GM19240 (cell line): ENCODE results near the gene ZNF408.
"Not testable (repeated sequence)": the region's sequence is repeated elsewhere in the genome, so short reads cannot be mapped to it uniquely, and the experiment has no call there.

Source experiments
- DNase-seq: peaks from one replicate; pipeline ENCODE4 v3.0.0; 2011; ENCODE audit warnings: low spot score; ENCODE audit not compliant: insufficient read length

Gene ZNF408

DNA sequence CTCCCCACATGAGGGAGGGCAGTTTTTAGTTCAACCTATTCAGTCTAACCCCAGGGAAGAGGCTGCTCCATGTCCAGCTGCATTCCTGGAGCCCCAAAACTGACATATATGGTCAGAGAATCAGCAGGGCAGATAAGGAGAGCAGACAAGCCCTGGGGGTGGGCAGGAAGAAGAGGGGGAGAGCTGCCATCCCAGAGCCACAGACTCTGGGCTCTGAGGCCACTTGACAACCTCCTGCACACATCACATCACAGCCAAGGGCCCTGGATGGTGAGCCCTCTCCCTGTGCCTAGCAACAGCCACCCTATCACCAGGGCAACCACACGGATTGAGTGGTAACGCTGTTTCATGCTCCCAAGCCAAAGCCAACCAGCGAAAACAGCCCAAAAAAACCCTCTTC, 3.5 kb upstream of the ZNF408 start:
- DNase-seq = no peak

DNA sequence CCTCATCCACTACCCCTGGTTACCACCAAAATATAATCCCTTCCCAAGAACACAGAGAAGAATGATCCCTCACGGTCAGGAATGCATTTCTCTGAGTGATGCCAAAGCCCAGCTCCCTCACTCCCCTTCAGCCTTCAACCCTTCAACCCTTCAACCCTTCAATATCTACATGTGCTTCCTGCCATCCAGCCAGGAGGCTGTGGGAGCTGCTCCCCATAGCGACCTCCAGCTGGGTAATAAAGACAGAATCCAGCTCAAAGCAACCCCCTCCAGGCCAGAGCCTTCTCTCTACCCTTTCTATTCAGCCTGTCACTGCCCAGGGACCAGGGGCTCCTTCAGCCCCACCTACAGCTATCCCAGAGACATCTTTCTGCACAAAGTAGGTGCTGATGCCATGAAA, 3.1 kb upstream of the ZNF408 start:
- no peak for DNase-seq

DNA sequence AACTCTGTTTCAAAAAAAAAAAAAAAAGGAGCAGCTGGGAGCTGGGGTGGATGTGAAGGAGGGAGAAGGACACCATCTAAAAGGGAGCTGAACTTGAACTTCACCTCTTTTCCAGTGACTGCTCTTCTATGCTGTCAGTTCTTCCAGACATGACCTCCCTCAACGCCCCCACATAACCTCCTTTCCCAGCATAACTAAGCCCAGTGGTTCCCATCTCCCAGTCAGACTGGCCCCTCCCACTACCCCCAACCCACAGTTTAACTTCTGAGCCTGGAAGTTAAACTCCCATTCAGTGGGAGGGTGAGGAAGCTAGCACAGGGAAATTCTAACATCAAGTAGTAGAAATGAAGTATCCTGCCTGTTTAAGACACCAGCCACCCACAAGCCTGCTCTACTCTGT, 2.2 kb upstream of the ZNF408 start:
- no peak for DNase-seq

DNA sequence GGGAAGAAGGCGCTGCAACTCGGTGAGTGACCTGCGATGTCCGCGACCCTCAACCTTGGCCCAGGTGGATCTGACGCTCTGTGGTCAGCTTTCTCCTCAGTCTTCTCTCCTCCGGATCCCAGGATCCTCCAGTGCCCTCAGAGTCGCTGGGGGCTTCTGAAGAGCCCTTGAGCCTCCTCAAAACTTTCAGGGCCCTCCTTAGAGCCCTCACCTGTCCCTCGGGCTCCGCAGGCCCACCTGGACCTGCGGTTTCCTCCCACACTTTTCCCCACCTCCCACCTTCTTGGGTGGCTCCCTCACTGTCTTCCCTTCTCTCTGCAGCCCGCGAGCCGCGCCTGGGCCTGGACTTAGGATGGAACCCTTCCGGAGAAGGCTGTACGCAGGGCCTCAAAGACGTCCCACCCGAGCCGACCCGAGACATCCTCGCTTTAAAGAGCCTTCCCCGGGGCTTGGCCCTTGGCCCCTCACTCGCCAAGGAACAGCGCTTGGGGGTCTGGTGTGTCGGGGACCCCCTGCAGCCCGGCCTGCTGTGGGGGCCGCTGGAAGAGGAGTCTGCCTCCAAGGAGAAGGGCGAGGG, 335 bp downstream of the ZNF408 start:
- no peak for DNase-seq

DNA sequence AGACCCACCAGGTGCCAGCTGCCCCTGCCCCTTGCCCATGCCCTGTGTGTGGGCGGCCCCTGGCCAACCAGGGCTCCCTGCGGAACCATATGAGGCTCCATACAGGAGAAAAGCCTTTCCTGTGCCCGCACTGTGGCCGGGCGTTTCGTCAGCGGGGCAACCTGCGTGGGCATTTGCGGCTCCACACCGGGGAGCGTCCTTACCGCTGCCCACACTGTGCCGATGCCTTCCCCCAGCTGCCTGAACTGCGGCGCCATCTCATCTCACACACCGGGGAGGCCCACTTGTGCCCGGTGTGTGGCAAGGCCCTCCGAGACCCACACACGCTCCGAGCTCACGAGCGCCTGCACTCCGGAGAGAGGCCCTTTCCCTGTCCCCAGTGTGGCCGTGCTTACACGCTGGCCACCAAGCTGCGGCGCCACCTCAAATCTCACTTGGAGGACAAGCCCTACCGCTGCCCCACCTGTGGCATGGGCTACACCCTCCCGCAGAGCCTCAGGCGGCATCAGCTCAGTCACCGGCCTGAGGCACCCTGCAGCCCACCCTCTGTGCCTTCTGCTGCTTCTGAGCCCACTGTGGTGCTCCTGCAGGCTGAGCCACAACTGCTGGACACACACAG, 4.3 kb downstream of the ZNF408 start:
- DNase-seq = no peak

DNA sequence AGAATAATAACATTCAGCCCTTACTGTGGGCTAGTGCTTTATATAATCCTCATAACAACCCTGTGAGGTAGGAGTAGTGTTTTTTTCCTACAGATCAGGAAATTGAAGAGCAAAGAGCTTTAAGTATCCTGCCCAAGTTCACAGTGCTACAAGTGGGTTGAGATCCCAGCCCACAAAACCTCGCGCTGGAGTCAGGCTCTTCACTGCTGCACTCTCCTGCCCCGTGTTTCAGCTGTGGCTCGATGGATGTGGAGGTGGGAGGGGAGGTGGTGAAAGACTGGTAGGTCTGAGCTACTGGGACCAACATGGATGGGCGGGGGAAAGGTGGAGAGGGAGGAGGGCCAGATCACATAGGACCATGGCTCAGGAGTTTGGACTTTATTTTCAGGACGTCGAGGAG, 6.1 kb downstream of the ZNF408 start:
- DNase-seq = no peak

DNA sequence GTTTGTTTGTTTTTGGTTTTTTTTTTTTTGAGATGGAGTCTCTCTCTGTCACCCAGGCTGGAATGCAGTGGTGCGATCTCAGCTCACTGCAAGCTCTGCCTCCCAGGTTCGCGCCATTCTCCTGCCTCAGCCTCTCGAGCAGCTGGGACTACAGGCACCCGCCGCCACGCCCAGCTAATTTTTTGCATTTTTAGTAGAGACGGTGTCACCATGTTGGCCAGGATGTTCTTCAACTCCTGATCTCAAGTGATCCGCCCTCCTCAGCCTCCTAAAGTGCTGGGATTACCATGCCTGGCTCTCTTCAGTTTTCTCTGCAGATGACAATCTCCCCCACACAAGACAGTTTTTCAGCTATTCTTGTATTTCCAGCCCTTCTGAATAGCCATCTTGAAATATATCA, 8.5 kb downstream of the ZNF408 start:
- DNase-seq = not testable (repeated sequence)

DNA sequence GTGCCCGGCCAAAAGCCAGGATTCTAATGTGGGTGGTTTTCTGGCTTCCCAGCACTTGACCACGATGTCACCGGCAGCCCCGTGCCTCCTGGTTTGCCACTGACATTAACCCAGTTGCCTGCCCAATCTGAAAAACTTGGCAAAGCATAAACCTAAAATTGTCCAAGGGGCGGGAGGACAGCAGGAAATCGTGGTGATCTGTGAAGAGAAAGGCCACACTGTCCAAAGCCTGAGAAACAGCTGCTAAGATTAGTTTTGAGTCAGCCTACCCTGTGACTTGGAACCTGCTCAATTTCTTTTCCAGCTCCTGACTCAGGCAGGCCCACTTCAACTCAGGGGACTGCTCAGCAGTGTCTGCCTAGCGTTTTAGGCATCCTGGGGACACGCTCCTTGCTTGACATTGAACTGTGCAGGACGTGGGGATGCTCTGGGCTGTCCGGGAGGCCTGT, 10.0 kb downstream of the ZNF408 start:
- DNase-seq = no peak

DNA sequence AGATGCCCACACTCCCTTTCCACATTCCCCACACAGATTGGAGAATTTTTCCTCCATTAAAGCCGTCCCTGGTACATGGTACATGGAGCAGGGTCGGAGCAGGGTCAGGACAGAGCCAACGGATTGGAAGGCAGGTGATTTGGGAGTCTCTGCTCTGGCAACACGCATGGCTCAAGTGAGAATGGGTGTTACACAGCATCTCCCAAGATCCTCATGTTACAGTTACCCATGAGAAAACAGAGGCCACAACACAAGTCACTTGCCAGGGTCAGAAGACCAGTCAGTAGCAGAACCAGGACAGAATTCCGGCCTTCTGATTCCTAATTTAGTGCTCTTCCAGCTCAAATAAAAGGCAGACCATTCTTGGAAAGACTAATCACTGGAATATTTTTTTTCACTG, 10.5 kb downstream of the ZNF408 start:
- no peak for DNase-seq

DNA sequence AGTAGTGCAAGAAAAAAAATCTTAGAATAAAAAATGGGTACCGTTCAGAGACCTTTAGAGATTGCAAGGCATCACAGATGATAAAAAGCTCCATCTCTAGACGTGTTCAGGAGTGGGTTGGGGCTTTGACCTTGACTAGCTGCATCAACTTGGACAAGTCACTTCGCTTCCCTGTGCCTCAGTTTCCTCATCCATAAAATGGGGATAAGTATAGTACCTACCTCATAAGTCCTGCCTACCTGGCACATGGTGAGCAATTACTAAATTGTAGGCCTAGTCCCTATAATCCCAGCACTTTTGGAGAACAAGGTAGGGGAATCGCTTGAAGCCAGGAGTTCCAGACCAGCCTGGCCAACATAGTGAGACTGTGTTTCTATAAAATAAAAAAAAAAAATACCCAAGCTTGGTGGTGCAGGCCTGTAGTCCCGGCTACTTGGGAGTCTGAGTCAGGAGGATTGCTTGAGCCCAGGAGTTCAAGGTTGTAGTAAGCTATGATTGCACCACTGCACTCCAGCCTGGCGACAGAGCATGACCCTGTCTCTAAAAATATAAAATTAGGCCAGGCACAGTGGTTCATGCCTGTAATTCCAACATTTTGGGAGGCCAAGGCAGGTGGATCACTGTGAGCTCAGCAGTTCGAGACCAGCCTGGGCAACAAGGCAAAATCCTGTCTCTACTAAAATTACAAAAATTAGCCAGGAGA, 12.2 kb downstream of the ZNF408 start:
- DNase-seq = no peak

DNA sequence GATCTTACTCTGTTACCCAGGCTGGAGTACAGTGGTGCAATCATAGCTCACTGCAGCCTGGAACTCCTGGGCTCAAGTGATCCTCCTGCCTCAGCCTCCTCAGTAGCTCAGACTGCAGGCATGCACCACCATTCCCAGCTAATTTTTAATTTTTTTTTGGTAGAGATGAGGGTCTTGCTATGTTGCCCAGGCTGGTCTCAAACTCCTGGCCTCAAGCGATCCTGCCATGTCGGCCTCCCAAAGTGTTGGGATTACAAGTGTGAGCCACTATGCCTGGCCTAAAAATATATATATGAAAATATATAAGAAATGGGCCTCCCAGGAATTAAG, 17.0 kb downstream of the ZNF408 start:
- not testable (repeated sequence) for DNase-seq

DNA sequence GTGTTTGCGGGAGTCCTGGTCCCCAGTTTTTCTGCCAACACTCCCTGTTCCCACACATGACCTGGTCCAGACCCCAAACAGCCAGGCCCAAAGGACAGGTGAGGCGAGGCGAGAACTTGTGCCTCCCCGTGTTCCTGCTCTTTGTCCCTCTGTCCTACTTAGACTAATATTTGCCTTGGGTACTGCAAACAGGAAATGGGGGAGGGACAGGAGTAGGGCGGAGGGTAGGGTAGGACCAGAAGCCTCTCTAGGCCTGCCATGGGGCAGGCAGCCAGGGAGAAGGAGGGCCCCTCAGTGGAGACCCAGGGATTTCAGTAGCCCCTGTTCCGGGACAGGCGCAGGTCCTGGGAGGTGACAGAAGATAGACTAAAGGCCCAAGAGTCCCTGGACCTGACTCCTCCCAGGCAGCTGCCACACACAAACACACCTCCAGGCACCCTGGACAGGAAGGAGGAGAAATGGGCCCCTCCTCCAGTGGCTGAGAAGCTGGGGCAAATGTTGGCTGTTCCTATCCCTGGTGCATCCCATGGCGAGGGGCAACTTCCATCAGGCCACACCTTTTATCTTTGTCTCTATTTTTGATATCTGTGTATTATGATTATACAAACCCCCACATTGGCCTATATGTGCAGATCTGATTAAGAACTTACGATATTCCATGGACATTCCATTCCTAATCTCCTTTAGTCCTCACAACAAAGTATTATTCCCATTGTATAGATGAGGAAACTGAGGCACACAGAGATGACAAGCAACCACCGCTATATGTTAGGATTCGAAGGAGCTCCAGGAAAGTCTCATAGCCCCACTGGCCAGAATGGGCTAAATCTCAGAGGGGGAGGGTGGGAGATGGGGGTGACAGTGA, 17.6 kb downstream of the ZNF408 start:
- no peak for DNase-seq

DNA sequence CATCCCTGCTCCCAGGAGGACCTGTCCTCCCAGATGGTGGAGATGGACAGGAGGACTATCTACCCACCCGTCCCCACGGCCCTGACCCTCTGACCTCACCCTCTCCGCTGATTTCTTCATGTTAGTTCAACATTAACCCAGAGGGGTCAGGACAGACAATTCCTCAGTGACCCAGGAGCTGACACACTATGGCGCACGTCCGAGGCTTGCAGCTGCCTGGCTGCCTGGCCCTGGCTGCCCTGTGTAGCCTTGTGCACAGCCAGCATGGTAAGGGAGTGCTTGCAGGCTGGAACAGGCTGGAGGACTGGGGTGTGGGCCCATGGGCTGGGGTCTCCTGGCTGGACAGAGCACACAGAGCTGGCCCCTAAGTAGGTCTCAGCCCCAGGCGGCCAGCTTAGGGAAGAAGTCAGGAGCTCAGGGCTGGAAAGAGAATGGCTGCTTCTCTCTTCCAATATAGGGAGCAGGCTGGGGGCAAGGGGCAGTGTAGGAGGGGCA, 18.3 kb downstream of the ZNF408 start, which contains the start of gene F2:
F2 (plus strand) TSS at position 166 of the 495 bp plus-strand sequence; CDS start at position 189, 23 bp downstream.
- DNase-seq = no peak

DNA sequence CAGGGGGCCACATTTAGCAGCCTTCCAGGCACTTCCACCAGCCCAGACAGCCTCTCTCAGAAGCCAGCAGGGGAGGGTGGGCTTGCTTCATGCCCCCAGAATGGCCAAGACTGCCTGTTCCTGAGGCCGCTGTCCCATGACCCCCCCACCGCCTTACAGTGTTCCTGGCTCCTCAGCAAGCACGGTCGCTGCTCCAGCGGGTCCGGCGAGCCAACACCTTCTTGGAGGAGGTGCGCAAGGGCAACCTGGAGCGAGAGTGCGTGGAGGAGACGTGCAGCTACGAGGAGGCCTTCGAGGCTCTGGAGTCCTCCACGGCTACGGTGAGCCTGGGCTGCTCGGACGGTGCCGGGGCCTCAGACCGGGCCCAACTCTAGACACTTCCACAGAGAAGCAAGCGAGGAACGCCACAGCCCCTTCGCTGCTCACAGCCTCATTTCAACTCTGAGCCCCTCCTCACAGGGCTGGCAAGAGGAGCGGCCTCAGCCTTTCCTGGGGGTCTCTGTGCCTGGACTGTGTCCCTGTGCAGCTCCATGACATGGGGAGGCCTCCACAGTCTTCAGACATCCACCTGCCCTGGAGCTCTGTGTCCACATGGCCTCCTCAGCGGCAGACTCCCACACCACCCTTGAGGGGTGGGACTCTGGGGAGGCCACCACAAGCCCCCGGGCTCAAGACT, 18.9 kb downstream of the ZNF408 start:
- no peak for DNase-seq

DNA sequence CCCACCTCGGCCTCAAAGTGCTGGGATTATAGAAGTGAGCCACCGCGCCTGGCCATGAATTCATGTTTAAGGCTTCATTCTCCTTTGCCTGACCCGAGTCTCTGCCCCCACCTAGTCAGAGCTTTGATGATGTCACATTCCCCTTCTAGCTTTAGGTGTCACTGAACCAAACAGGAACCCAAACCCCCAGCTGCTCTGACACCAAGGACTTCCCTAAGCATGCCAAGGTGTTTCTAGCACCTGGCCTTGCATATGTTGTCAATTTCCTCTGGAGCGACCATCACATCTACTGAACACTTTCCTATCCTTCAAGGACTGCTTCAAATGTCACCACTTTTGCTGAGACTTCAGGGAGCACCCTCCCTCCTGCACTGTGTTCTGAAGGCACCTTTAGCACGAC, 20.5 kb downstream of the ZNF408 start:
- no peak for DNase-seq

DNA sequence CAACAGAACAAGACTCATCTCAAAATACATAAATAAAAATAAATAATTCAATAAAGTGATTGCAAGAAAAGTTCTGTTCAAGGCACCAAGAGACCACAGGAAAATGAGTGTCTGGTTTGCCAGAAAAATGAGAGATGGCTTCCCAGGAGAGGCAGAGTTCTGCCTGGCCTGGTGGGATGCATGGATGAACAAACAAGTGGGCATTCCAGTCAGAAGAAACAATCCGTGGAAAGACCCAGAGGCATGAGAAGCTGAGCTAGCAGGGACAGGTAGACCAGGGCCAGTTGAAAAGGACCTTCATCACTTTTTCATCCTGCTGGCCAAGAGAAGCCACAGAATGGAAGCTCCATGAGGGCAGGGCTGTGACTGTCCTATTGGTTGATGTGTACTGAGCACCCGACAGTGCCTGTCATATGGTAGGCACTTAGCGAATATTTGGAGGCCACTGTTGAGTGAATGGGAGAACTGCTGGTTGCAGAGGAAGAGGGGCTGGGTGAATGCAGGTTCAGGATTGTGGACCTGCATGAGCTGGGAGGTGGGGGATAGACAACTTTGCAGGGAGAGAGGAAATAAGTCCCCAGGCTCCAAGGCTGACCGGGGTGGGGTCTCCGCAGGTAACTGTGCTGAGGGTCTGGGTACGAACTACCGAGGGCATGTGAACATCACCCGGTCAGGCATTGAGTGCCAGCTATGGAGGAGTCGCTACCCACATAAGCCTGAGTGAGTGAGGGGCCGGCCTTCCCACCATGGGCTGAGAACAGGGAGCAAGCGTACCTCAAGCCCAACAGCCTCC, 21.9 kb downstream of the ZNF408 start:
- DNase-seq = no peak

DNA sequence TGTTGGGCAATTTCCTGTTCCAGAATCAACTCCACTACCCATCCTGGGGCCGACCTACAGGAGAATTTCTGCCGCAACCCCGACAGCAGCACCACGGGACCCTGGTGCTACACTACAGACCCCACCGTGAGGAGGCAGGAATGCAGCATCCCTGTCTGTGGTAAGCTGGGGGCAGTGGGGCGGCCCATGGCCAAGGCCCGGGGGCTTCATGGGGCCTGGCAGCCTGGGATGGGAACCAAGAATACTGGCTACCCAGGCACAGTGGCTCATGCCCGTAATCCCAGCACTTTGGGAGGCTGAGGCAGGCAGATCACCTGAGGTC, 22.5 kb downstream of the ZNF408 start:
- DNase-seq = no peak

DNA sequence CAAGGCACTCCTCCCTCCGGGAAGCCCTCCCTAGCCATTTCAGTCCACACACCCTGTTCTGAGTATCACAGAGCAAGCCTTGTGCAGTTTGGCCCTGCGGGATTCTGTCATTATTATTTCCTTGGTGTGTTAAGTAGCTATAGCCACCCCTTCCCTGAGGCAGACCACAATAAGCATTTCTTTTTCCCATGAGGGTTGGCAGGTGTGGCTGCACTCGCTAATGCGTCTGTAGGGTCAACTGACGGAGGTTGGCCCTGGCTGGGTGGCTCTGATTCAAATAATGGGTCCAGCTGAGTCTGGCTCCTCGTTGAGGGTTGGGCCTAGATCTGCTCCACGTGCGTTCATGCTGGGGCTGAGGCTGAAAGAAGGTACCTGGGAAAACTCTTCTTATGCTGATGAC, 23.3 kb downstream of the ZNF408 start:
- DNase-seq = no peak

DNA sequence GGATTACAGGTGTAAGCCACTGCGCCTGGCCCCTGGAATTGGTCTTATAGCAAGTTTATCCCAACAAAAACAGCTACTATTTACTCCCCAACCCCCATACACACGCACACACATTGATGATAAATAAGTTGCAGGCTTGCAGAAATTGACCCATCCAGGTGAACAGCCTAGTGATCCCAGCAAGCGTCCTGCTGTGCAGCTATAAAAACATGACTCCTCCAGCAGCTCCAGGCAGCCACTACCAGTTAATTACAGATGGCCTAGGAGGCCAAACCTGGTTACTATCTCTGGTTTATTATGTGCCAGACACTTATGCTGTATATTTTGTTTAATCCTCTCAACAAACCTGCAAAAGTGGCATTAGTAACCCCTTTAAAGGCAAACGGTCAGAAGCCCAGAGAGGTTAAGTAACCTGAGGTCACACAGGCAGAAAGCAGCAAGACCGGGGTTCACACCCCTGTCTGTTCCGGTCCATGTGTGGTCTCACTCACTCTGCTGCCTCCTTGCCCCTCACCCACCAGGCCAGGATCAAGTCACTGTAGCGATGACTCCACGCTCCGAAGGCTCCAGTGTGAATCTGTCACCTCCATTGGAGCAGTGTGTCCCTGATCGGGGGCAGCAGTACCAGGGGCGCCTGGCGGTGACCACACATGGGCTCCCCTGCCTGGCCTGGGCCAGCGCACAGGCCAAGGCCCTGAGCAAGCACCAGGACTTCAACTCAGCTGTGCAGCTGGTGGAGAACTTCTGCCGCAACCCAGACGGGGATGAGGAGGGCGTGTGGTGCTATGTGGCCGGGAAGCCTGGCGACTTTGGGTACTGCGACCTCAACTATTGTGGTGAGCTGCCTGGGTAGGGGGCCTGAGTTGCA, 24.7 kb downstream of the ZNF408 start:
- DNase-seq = no peak
